CD8-positive, alpha-beta memory T cell (primary cell): ENCODE data around the gene PRELID3B. TPM values are rescaled to one million over a fixed set of nuclear protein-coding genes. Genes with fewer than 3 reads are reported as not detected.
A peak's percentile ranks its signal among the peaks of the same experiment; 100 is the strongest.

Experiments
- CTCF ChIA-PET: fragments of 350-600 bp; sonication (Branson Sonifier 250); formaldehyde crosslinking; loops from one replicate; lab custom pipeline; 2021; ENCODE audit warnings: antibody characterized with exemption; lab: Charles Lee
- POLR2A ChIA-PET: fragments of 350-600 bp; sonication (Branson Sonifier 250); formaldehyde crosslinking; loops from one replicate; lab custom pipeline; 2021; ENCODE audit warnings: antibody characterized with exemption; lab: Charles Lee
- DNase-seq, 5 donors: peaks; one replicate each; pipeline versions ENCODE4 v3.0.0 to v3.0.0-alpha.2; 2020 to 2022; ENCODE audit warnings: mixed read lengths in 1 of 5
- H3K27ac ChIP-seq: one replicate; pipeline ENCODE4 v1.7.0; 2013; ENCODE audit warnings: low read depth, mild to moderate bottlenecking, low read length, moderate library complexity
- H3K27me3 ChIP-seq: 2 replicates; pipeline ENCODE4 v1.7.0; 2013; ENCODE audit warnings: low read length, mild to moderate bottlenecking; ENCODE audit not compliant: insufficient read depth, poor library complexity, severe bottlenecking
- H3K36me3 ChIP-seq: 2 replicates; pipeline ENCODE4 v1.7.0; 2013; ENCODE audit warnings: mild to moderate bottlenecking, low read length, moderate library complexity; ENCODE audit not compliant: insufficient read depth
- H3K4me1 ChIP-seq: 2 replicates; pipeline ENCODE4 v1.7.0; 2013; ENCODE audit warnings: mild to moderate bottlenecking, low read length, moderate library complexity; ENCODE audit not compliant: insufficient read depth
- H3K4me3 ChIP-seq: 2 replicates; pipeline ENCODE4 v1.7.0; 2013; ENCODE audit warnings: mild to moderate bottlenecking, low read length
- H3K9me3 ChIP-seq: 2 replicates; pipeline ENCODE4 v1.7.0; 2013; ENCODE audit warnings: mild to moderate bottlenecking, low read length
- H3K27ac Mint-ChIP-seq, 8 donors: one replicate each; pipeline ENCODE4 v1.8.0; 2020 to 2021; ENCODE audit warnings: mixed read lengths in 8 of 8, mild to moderate bottlenecking in 6 of 8, inconsistent platforms in 3 of 8, moderate library complexity in 3 of 8
- H3K27me3 Mint-ChIP-seq, 2 donors: one replicate each; pipeline ENCODE4 v1.8.0; 2020 to 2021; ENCODE audit warnings: mixed read lengths in 2 of 2, mild to moderate bottlenecking in 1 of 2, moderate library complexity in 1 of 2
- H3K36me3 Mint-ChIP-seq, 3 donors: one replicate each; pipeline ENCODE4 v1.8.0; 2020 to 2021; ENCODE audit warnings: mixed read lengths in 3 of 3, inconsistent platforms in 1 of 3, mild to moderate bottlenecking in 1 of 3
- H3K4me1 Mint-ChIP-seq, 3 donors: one replicate each; pipeline ENCODE4 v1.8.0; 2020 to 2021; ENCODE audit warnings: mixed read lengths in 3 of 3, inconsistent platforms in 1 of 3, mild to moderate bottlenecking in 1 of 3
- H3K4me3 Mint-ChIP-seq, 7 donors: one replicate each; pipeline ENCODE4 v1.8.0; 2020 to 2021; ENCODE audit warnings: mixed read lengths in 7 of 7, mild to moderate bottlenecking in 6 of 7, moderate library complexity in 4 of 7, inconsistent platforms in 2 of 7
- H3K9me3 Mint-ChIP-seq, 5 donors: one replicate each; pipeline ENCODE4 v1.8.0; 2020 to 2022; ENCODE audit warnings: mixed read lengths in 5 of 5, mild to moderate bottlenecking in 3 of 5, moderate library complexity in 2 of 5, inconsistent platforms in 1 of 5
- polyA plus RNA-seq: library from polyadenylated mRNA; unstranded; fragments of 300-500 nt; fragmentation: Illumina TruSeq; gene quantifications from one replicate; pipeline ENCODE4 v1.2.3, GENCODE V29; 2021
- total RNA-seq, 2 experiments: library from RNA; stranded (reverse); gene quantifications; one replicate each; pipeline ENCODE4 v1.2.3, GENCODE V29; 2021

The PRELID3B gene
- total and polyA plus RNA-seq, 3 experiments from 2014 or later = 33.8 to 141 (median 127) TPM

DNA sequence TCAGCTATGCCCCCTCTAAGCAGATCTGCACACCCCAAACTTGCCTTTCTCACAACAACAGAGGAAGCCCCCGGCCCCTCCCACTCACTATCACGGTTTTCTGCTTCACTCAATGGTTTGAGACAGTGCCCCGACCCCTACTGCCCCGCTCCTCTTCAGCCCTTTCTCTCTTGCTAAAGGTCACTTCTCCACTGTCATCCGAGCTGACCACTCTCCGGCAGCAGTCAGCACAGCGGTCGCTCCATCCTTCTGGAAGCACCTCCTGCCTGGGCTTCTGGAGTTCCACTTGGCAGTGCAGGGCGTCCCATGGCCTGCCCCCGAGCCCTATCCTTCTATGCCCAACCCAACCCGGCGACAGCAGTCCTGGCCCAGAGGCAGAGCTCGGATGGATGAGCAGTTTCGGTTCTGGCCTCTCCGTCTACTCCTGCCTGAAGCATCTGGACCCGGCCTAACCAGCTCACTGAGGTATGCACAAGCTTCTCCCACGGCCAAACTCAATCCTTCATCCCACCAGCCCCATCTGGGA, 39.6 kb downstream of the PRELID3B start:
- no peak for DNase-seq
- H3K4me1 Mint-ChIP-seq = peaks cover 28 to 44% (median 30%) of the 10 kb centered on the region in 3 donors
- peaks cover 0 to 12% (median 0%) of the 10 kb centered on the region in 3 donors for H3K36me3 Mint-ChIP-seq
- ChIA-PET CTCF (no interaction called here), POLR2A (no interaction called here)
- H3K36me3 ChIP-seq = no peaks in the 10 kb centered on the region
- H3K27me3 Mint-ChIP-seq = no peaks in the 10 kb centered on the region
- no peak overlapping the region for H3K27ac ChIP-seq
- H3K4me3 ChIP-seq = no peak overlapping the region
- no peaks in the 10 kb centered on the region for H3K27me3 ChIP-seq
- peak overlapping the region in 3 of 8 donors; percentile 47 to 82 (median 47) for H3K27ac Mint-ChIP-seq
- peaks cover 26% of the 10 kb centered on the region for H3K4me1 ChIP-seq
- peak overlapping the region in 1 of 7 donors; percentile 13 for H3K4me3 Mint-ChIP-seq
- H3K9me3 Mint-ChIP-seq = no peaks in the 10 kb centered on the region
- no peaks in the 10 kb centered on the region for H3K9me3 ChIP-seq

GRCh38 chr20:59002388-59002787, 40.2 kb downstream of the PRELID3B start:
- Histone ChIP-seq H3K36me3 (no peaks in the 10 kb centered on the region), H3K4me3 (no peak overlapping the region), H3K4me1 (peaks cover 26% of the 10 kb centered on the region), H3K27me3 (no peaks in the 10 kb centered on the region), H3K27ac (no peak overlapping the region), H3K9me3 (no peaks in the 10 kb centered on the region)
- Mint-ChIP-seq H3K27me3 (no peaks in the 10 kb centered on the region), H3K9me3 (no peaks in the 10 kb centered on the region), H3K27ac (peak overlapping the region in 3 of 8 donors; percentile 40 to 47 (median 47)), H3K36me3 (peaks cover 0 to 18% (median 2%) of the 10 kb centered on the region in 3 donors), H3K4me1 (peaks cover 28 to 44% (median 30%) of the 10 kb centered on the region in 3 donors), H3K4me3 (no peak overlapping the region)
- DNase-seq = no peak
- ChIA-PET POLR2A (no interaction called here), CTCF (no interaction called here)

DNA sequence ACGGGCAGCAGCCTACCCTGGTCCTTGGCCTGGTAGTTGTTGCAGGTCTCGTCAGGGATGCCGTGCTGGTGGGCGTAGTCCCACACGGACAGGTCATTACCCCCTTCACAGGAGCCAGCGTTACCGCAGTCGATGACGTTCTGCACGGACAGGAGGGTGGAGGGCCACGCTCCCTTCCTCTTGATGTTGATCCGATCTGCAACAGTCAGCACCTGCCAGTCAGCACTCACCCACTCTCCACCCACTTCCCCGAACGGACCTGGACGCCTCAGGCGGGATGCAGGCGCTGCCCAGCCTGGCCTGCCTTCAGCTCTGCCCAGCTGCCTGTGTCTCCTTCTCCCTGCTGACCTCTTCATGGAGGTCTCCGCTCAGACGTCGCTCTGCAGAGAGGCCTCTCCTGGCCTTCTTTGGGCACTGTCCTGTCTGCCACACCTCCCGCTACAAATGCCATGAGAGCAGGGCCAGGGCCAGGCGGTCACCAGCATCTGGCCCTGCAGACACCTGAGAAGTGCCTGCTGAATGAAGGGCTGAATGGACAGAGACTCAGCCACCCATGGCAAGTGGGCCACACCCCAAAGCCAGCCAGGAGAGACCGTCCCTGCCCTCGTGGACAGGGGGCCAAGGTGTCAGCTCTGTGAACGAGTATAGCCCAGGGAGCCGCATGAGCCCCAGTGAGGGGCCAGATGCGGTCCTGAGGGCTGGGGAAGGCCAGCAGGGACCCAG, 41.0 kb downstream of the PRELID3B start:
- no peak overlapping the region for H3K4me3 Mint-ChIP-seq
- H3K27ac Mint-ChIP-seq = no peak overlapping the region
- Histone ChIP-seq H3K9me3 (no peaks in the 10 kb centered on the region), H3K27ac (no peak overlapping the region), H3K4me1 (peaks cover 26% of the 10 kb centered on the region), H3K4me3 (no peak overlapping the region), H3K27me3 (no peaks in the 10 kb centered on the region), H3K36me3 (no peaks in the 10 kb centered on the region)
- ChIA-PET CTCF (no interaction called here), POLR2A (no interaction called here)
- peaks cover 28 to 44% (median 30%) of the 10 kb centered on the region in 3 donors for H3K4me1 Mint-ChIP-seq
- DNase-seq = peak in 1 of 5 donors; percentile 43
- peaks cover 0 to 25% (median 4%) of the 10 kb centered on the region in 3 donors for H3K36me3 Mint-ChIP-seq
- H3K27me3 Mint-ChIP-seq = no peaks in the 10 kb centered on the region
- H3K9me3 Mint-ChIP-seq = no peaks in the 10 kb centered on the region

GRCh38 chr20:59001068-59001448, 41.5 kb downstream of the PRELID3B start:
- ChIA-PET POLR2A (interaction anchor here (1.0 kb wide), 1 partner anchor 30 kb away, joined by 5 read pairs; no protein-coding TSS in a partner anchor), CTCF (interaction anchor here (0.7 kb wide), 1 partner anchor 206 kb away, joined by 3 read pairs; no protein-coding TSS in a partner anchor)
- Mint-ChIP-seq H3K4me3 (no peak overlapping the region), H3K27me3 (no peaks in the 10 kb centered on the region), H3K9me3 (no peaks in the 10 kb centered on the region), H3K27ac (no peak overlapping the region), H3K36me3 (peaks cover 0 to 30% (median 4%) of the 10 kb centered on the region in 3 donors), H3K4me1 (peaks cover 26 to 40% (median 30%) of the 10 kb centered on the region in 3 donors)
- H3K4me1 ChIP-seq = peaks cover 21% of the 10 kb centered on the region
- no peak overlapping the region for H3K27ac ChIP-seq
- no peaks in the 10 kb centered on the region for H3K9me3 ChIP-seq
- no peak overlapping the region for H3K4me3 ChIP-seq
- DNase-seq = no peak
- H3K36me3 ChIP-seq = peaks cover 3% of the 10 kb centered on the region
- H3K27me3 ChIP-seq = no peaks in the 10 kb centered on the region

DNA sequence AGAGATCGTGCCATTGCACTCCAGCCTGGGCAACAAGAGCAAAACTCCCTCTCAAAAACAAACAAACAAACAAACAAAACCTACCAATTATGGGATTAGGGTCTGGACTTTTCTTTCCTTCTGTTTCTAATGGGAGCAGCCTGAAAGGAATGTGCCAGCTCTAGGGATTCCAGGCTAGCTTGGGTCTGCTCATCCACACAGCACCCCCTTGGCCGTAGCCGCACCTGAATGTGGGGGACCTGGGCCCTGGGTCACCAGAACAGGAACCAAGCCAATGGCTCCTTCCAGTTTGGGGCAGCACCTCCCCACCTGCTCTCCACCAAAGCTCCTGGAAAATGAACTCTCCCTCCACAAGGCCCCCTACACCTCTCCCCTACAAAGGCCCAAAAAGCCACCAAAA, 42.3 kb downstream of the PRELID3B start:
- H3K4me1 Mint-ChIP-seq = peaks cover 20 to 33% (median 25%) of the 10 kb centered on the region in 3 donors
- Histone ChIP-seq H3K27me3 (no peaks in the 10 kb centered on the region), H3K36me3 (peaks cover 11% of the 10 kb centered on the region), H3K27ac (no peak overlapping the region), H3K4me1 (peaks cover 14% of the 10 kb centered on the region), H3K9me3 (no peaks in the 10 kb centered on the region), H3K4me3 (no peak overlapping the region)
- no peak overlapping the region for H3K4me3 Mint-ChIP-seq
- H3K27me3 Mint-ChIP-seq = no peaks in the 10 kb centered on the region
- H3K27ac Mint-ChIP-seq = peak overlapping the region in 1 of 8 donors; percentile 77
- H3K9me3 Mint-ChIP-seq = no peaks in the 10 kb centered on the region
- POLR2A ChIA-PET = interaction anchor here (1.0 kb wide), 1 partner anchor 31 kb away, joined by 5 read pairs; no protein-coding TSS in a partner anchor
- DNase-seq = peak in 1 of 5 donors; percentile 26
- CTCF ChIA-PET = interaction anchor here (0.7 kb wide), 1 partner anchor 207 kb away, joined by 3 read pairs; no protein-coding TSS in a partner anchor
- peaks cover 4 to 37% (median 5%) of the 10 kb centered on the region in 3 donors for H3K36me3 Mint-ChIP-seq

- H3K9me3 ChIP-seq = no peaks in the 10 kb centered on the region
- H3K27me3 Mint-ChIP-seq = no peaks in the 10 kb centered on the region
- H3K27ac ChIP-seq = no peak overlapping the region
- ChIA-PET CTCF (interaction anchor here (0.8 kb wide), 1 partner anchor 16 kb away, joined by 3 read pairs; no protein-coding TSS in a partner anchor), POLR2A (no interaction called here)
- no peak overlapping the region for H3K4me3 Mint-ChIP-seq
- H3K4me3 ChIP-seq = no peak overlapping the region
- H3K27me3 ChIP-seq = no peaks in the 10 kb centered on the region
- no peaks in the 10 kb centered on the region for H3K9me3 Mint-ChIP-seq
- no peaks in the 10 kb centered on the region for H3K4me1 ChIP-seq
- peak in 1 of 5 donors; percentile 10 for DNase-seq
- H3K36me3 ChIP-seq = peaks cover 21% of the 10 kb centered on the region
- peaks cover 4 to 52% (median 7%) of the 10 kb centered on the region in 3 donors for H3K36me3 Mint-ChIP-seq
- peaks cover 5 to 16% (median 8%) of the 10 kb centered on the region in 3 donors for H3K4me1 Mint-ChIP-seq
- peak overlapping the region in 1 of 8 donors; percentile 22 for H3K27ac Mint-ChIP-seq
Observed at GRCh38 chr20:58998656-58999055, 43.9 kb downstream of the PRELID3B start.

- H3K27me3 ChIP-seq = no peaks in the 10 kb centered on the region
- CTCF ChIA-PET = interaction anchor here (0.9 kb wide), 1 partner anchor 31 kb away, joined by 3 read pairs; no protein-coding TSS in a partner anchor
- no peak overlapping the region for H3K4me3 ChIP-seq
- Mint-ChIP-seq H3K27me3 (no peaks in the 10 kb centered on the region), H3K36me3 (peaks cover 7 to 66% (median 7%) of the 10 kb centered on the region in 3 donors), H3K4me3 (no peak overlapping the region), H3K27ac (peak overlapping the region in 1 of 8 donors; percentile 35), H3K9me3 (no peaks in the 10 kb centered on the region), H3K4me1 (peaks cover 0 to 2% (median 2%) of the 10 kb centered on the region in 3 donors)
- H3K9me3 ChIP-seq = no peaks in the 10 kb centered on the region
- DNase-seq = no peak
- H3K4me1 ChIP-seq = no peaks in the 10 kb centered on the region
- no peak overlapping the region for H3K27ac ChIP-seq
- H3K36me3 ChIP-seq = peaks cover 33% of the 10 kb centered on the region
- POLR2A ChIA-PET = no interaction called here
Observed at GRCh38 chr20:58997141-58997770, 45.3 kb downstream of the PRELID3B start.
